ENCODE results near the gene MYBPH.

Gene MYBPH

GRCh38 chr1:203199816-203200571 lies 24.4 kb upstream of the MYBPH start:
- no peak overlapping the region for H3K27ac ChIP-seq
- TF ChIP-seq ZFX (IDR thresholded peaks at IDR 0.05; ENCODE audit: borderline replicate concordance) (no peak), CTCF (IDR thresholded peaks at IDR 0.05) (no peak)

- no peak overlapping the region for H3K27ac ChIP-seq
- TF ChIP-seq CTCF (IDR thresholded peaks at IDR 0.05): no peak
- no peak for TF ChIP-seq ZFX (IDR thresholded peaks at IDR 0.05; ENCODE audit: borderline replicate concordance)
Observed at GRCh38 chr1:203199481-203199815, 23.8 kb upstream of the MYBPH start.

GRCh38 chr1:203199002-203199401 lies 23.4 kb upstream of the MYBPH start:
- no peak overlapping the region for H3K27ac ChIP-seq
- TF ChIP-seq CTCF (IDR thresholded peaks at IDR 0.05) (no peak), ZFX (IDR thresholded peaks at IDR 0.05; ENCODE audit: borderline replicate concordance) (no peak)

- no peak overlapping the region for H3K27ac ChIP-seq
- TF ChIP-seq CTCF (IDR thresholded peaks at IDR 0.05) (no peak), ZFX (IDR thresholded peaks at IDR 0.05; ENCODE audit: borderline replicate concordance) (no peak)
Observed at GRCh38 chr1:203197625-203198024, 22.0 kb upstream of the MYBPH start.

- H3K27ac ChIP-seq: no peak overlapping the region
- no peak for TF ChIP-seq ZFX (IDR thresholded peaks at IDR 0.05; ENCODE audit: borderline replicate concordance)
Observed at GRCh38 chr1:203196371-203196770, 20.7 kb upstream of the MYBPH start.

GRCh38 chr1:203190949-203191348 lies 15.3 kb upstream of the MYBPH start:
- TF ChIP-seq CTCF (IDR thresholded peaks at IDR 0.05) (no peak), ZFX (IDR thresholded peaks at IDR 0.05; ENCODE audit: borderline replicate concordance) (no peak)
- H3K27ac ChIP-seq: no peak overlapping the region

- TF ChIP-seq CTCF (IDR thresholded peaks at IDR 0.05) (no peak), ZFX (IDR thresholded peaks at IDR 0.05; ENCODE audit: borderline replicate concordance) (no peak)
- H3K27ac ChIP-seq: no peak overlapping the region
Observed at GRCh38 chr1:203189951-203190352, 14.3 kb upstream of the MYBPH start.
